Esophagus muscularis mucosa (tissue), 4 donors: ENCODE measurements around the gene GREB1. TPM values are rescaled to one million over a fixed set of nuclear protein-coding genes. Genes with fewer than 3 reads are reported as not detected.

Source experiments
- DNase-seq: peaks from one replicate; pipeline ENCODE4 v3.0.0-alpha.2; 2017; ENCODE audit errors: extremely low spot score
- H3K27ac ChIP-seq, 4 donors: fragments of 200-600 bp; sonication (generic); replicated peaks in 1 of 4; 1 replicate in 3 of 4; 2 replicates in 1 of 4; pipeline ENCODE4 v1.5.1; 2016 to 2019; ENCODE audit warnings: mild to moderate bottlenecking in 1 of 4
- H3K27me3 ChIP-seq, 4 donors: fragments of 200-600 bp; sonication (generic); one replicate each; pipeline versions ENCODE4 v1.5.1 to v1.6.0; 2016 to 2019
- H3K36me3 ChIP-seq, 4 donors: fragments of 200-600 bp; sonication (generic); one replicate each; pipeline ENCODE4 v1.5.1; 2016 to 2019
- H3K4me1 ChIP-seq, 4 donors: fragments of 200-600 bp; sonication (generic); one replicate each; pipeline ENCODE4 v1.5.1; 2016 to 2019
- H3K4me3 ChIP-seq, 4 donors: fragments of 200-600 bp; sonication (generic); 1 replicate in 2 of 4; 2 replicates in 2 of 4; pipeline ENCODE4 v1.5.1; 2016 to 2019; ENCODE audit warnings: mild to moderate bottlenecking in 4 of 4, moderate library complexity in 1 of 4
- H3K9me3 ChIP-seq, 4 donors: fragments of 200-600 bp; sonication (generic); 1 replicate in 3 of 4; 2 replicates in 1 of 4; pipeline ENCODE4 v1.5.1; 2016 to 2019
- EP300 ChIP-seq: sonication (generic); formaldehyde crosslinking; IDR thresholded peaks from one replicate; pipeline ENCODE4 v1.6.1; 2017; ENCODE audit warnings: antibody characterized with exemption
- POLR2A ChIP-seq: fragments of 450-650 bp; IDR thresholded peaks from one replicate; pipeline ENCODE4 v1.6.1; 2017; ENCODE audit warnings: antibody characterized with exemption, moderate library complexity, mild to moderate bottlenecking, low read depth
- POLR2AphosphoS5 ChIP-seq, 2 donors: sonication (generic); formaldehyde crosslinking; IDR thresholded peaks; one replicate each; pipeline ENCODE4 v1.6.1; 2017; ENCODE audit warnings: antibody characterized with exemption in 2 of 2
- WGBS: methylation state at CpG from one replicate; pipeline ENCODE4 v1.1.5; 2018; 5-methylcytosine and 5-hydroxymethylcytosine counted together
- intact Hi-C: fragments of 100-400 bp; cut with DNase I; formaldehyde crosslinking; loops from one replicate; pipeline ENCODE4 v1.15.1; 2023
- total RNA-seq, 4 donors: library from RNA; depleted of rRNA; stranded (reverse); fragments of >200 nt; gene quantifications; one replicate each; pipeline versions ENCODE4 v1.1.0 to v1.2.1, GENCODE V29; 2016
- TF ChIP-seq, protein P1 (sequence below), 3 experiments: fragments of 200-600 bp in 2 of 3; fragments of 450-650 bp in 1 of 3; sonication (generic) in 2 of 3; IDR thresholded peaks; one replicate each; pipeline ENCODE4 v1.5.1; 2017 to 2019; ENCODE audit warnings: antibody characterized with exemption in 3 of 3, mild to moderate bottlenecking in 2 of 3, moderate library complexity in 1 of 3

GREB1 gene
- total RNA-seq, 4 donors from 2014 or later: 3.7 to 11.0 (median 7.7) TPM

DNA sequence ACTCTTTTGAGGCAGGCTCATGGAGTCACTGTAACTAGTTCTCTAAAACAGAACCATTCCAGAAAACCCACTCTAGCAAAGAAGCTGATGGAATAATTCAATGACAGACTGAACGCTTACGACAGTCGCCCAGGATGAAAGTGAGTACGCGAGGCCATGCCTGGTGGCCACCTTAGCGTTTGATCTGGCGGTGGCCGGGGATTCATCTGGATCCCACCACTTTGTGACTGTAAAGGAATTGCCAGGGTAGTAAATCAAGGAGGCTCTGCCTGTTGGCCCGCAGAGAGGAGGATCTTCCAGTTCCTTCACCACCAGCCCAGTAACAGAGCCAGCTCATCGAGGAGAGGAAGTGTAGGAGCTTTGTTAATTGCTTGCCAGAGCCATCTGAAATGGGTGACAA is 34.6 kb downstream of the GREB1 start:
- Histone ChIP-seq H3K27me3 (no peaks in the 10 kb centered on the region), H3K4me3 (no peak overlapping the region), H3K9me3 (no peaks in the 10 kb centered on the region), H3K36me3 (no peaks in the 10 kb centered on the region), H3K4me1 (peaks cover 0 to 6% (median 4%) of the 10 kb centered on the region in 4 donors), H3K27ac (no peak overlapping the region)
- 94% methylated on average over 10 of the region's 10 CpGs for WGBS
- intact Hi-C loops: no loop called here
- DNase-seq: no peak
- TF ChIP-seq, protein P1, sequence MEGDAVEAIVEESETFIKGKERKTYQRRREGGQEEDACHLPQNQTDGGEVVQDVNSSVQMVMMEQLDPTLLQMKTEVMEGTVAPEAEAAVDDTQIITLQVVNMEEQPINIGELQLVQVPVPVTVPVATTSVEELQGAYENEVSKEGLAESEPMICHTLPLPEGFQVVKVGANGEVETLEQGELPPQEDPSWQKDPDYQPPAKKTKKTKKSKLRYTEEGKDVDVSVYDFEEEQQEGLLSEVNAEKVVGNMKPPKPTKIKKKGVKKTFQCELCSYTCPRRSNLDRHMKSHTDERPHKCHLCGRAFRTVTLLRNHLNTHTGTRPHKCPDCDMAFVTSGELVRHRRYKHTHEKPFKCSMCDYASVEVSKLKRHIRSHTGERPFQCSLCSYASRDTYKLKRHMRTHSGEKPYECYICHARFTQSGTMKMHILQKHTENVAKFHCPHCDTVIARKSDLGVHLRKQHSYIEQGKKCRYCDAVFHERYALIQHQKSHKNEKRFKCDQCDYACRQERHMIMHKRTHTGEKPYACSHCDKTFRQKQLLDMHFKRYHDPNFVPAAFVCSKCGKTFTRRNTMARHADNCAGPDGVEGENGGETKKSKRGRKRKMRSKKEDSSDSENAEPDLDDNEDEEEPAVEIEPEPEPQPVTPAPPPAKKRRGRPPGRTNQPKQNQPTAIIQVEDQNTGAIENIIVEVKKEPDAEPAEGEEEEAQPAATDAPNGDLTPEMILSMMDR (IDR thresholded peaks at IDR 0.05): no peak
- TF ChIP-seq POLR2A (no peak), EP300 (no peak), POLR2AphosphoS5 (IDR thresholded peaks at IDR 0.05) (no peak)

DNA sequence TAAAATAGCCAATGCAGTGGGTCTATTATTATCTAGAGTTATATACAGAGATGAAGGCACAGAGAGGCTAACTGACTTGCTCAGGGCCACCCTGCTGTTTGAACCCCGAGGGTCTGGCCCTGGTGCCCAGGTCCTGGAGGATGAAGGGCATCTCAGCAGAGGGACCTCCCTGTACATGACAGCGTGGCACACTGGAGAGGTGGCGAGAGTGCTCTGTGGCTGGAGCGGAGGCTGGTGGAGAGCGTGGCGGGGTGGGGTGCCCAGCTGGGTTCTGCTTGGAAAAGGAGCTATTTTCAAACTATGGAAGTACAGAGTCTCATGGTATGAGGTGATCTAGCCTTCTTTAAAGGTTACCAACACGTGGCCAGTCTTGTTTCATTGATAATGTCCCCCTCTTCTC is 35.8 kb downstream of the GREB1 start:
- Histone ChIP-seq H3K27me3 (no peaks in the 10 kb centered on the region), H3K4me3 (no peak overlapping the region), H3K9me3 (no peaks in the 10 kb centered on the region), H3K27ac (no peak overlapping the region), H3K4me1 (peaks cover 0 to 18% (median 16%) of the 10 kb centered on the region in 4 donors), H3K36me3 (no peaks in the 10 kb centered on the region)
- intact Hi-C loops: no loop called here
- TF ChIP-seq POLR2A (no peak), EP300 (no peak), POLR2AphosphoS5 (IDR thresholded peaks at IDR 0.05) (no peak)
- TF ChIP-seq, protein P1 (IDR thresholded peaks at IDR 0.05): no peak
- DNase-seq: no peak
- WGBS: 100% methylated on average over 7 of the region's 7 CpGs

DNA sequence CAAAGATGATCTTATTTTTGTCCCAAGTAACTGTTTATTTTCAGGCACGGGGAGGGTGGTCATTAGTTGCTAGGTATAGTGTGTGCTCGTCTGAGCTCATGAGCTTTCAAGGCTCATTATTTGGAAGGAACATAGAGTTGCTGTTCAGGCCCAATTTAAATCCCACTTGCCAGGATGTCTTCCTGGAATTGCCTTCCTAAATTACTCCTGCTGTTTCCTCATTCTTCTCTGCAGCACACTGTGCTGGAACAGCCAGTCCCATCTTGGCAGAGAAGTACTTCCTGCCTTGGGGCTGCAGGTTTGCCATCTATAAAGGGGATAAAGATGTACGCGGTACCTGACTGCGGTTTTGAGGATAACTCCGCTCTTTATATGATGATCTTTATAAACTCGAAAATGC is 37.3 kb downstream of the GREB1 start:
- WGBS: 82% methylated on average over 7 of the region's 7 CpGs
- no peaks in the 10 kb centered on the region for H3K36me3 ChIP-seq
- TF ChIP-seq POLR2AphosphoS5 (IDR thresholded peaks at IDR 0.05): peak; percentile 14 to 53
- no peak for TF ChIP-seq POLR2A
- TF ChIP-seq, protein P1 (IDR thresholded peaks at IDR 0.05): no peak
- TF ChIP-seq EP300: no peak
- peak overlapping the region in 1 of 4 donors; percentile 51 for H3K27ac ChIP-seq
- peaks cover 0 to 21% (median 19%) of the 10 kb centered on the region in 4 donors for H3K4me1 ChIP-seq
- intact Hi-C loops: no loop called here
- no peaks in the 10 kb centered on the region for H3K27me3 ChIP-seq
- no peaks in the 10 kb centered on the region for H3K9me3 ChIP-seq
- DNase-seq: no peak
- H3K4me3 ChIP-seq: no peak overlapping the region

DNA sequence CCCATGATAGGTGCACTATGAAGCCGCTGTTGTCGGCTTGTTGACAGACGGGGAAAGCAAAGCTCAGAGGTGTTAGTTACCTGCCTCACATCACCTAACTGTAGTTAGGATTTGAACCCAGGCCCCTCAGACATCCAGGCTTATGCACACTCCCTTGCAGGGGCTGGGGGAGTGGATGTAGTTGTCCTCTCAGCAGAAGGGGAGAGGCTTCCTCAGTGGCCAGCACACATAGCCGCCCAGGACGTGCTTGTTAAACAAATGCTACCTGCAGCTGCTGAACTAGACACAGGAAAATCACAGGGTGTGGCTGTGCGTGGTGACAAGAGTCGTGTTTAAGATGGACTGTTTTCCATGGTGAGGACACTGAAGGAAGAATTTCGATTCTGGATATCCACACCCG is 39.2 kb downstream of the GREB1 start:
- Histone ChIP-seq H3K4me1 (peaks cover 0 to 21% (median 19%) of the 10 kb centered on the region in 4 donors), H3K4me3 (no peak overlapping the region), H3K27ac (peak overlapping the region in 2 of 4 donors; percentile 64 to 68), H3K27me3 (no peaks in the 10 kb centered on the region), H3K36me3 (no peaks in the 10 kb centered on the region), H3K9me3 (no peaks in the 10 kb centered on the region)
- intact Hi-C loops: no loop called here
- TF ChIP-seq, protein P1 (IDR thresholded peaks at IDR 0.05): no peak
- TF ChIP-seq POLR2A: no peak
- TF ChIP-seq POLR2AphosphoS5 (IDR thresholded peaks at IDR 0.05): no peak
- no peak for TF ChIP-seq EP300
- 93% methylated on average over 7 of the region's 9 CpGs for WGBS
- DNase-seq: no peak

DNA sequence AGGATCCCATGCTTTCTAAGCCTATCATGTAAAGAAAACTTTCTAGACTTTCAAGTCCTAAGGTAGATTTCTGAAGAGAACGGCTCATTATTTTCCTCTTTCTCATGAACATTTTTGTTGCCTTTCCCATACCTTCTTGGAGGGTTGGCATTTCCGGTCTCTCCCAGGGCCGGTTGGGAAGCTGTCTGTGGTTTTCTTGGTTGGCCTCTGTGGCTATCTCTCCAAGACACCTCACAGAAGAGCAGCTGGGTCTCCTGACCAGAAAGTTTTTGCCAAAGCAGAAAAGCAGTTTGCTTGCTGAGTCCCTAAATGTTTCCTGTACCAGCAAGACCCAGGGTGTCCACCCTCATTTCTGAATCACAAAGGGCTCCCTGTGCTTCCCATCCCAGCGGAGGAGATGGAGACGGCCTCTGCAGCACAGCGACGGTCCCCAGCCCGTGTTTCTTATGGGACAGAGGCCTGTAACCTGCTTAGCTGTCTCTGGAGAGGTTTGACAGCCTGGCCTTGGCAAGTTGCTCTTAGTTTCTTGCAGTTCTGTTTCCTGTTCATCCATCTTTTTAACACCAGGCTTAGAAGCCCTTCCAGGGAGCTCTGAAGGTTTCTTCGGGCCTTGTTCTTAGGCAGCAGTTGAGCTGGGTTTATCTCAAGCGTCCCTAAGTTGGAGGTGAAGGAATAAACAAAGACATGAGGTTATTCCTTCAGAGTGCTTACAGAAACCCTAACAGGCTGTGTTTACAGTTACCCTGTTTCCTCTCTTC is 39.8 kb downstream of the GREB1 start:
- peak overlapping the region; percentile 30 to 68 (median 54) for H3K27ac ChIP-seq
- TF ChIP-seq POLR2A: no peak
- TF ChIP-seq EP300: no peak
- TF ChIP-seq, protein P1 (IDR thresholded peaks at IDR 0.05): no peak
- no peak for TF ChIP-seq POLR2AphosphoS5 (IDR thresholded peaks at IDR 0.05)
- DNase-seq: no peak
- H3K27me3 ChIP-seq: no peaks in the 10 kb centered on the region
- no peaks in the 10 kb centered on the region for H3K9me3 ChIP-seq
- no peaks in the 10 kb centered on the region for H3K36me3 ChIP-seq
- WGBS: 58% methylated on average over 10 of the region's 10 CpGs
- no peak overlapping the region for H3K4me3 ChIP-seq
- intact Hi-C loops: no loop called here
- H3K4me1 ChIP-seq: peaks cover 0 to 21% (median 19%) of the 10 kb centered on the region in 4 donors
